Tibial nerve (tissue), 3 donors: ENCODE measurements around the gene ANKS6.

Source experiments
- CTCF ChIP-seq, 5 experiments: fragments of 200-600 bp in 3 of 5; fragments of 450-650 bp in 2 of 5; sonication (generic) in 3 of 5; IDR thresholded peaks; one replicate each; pipeline ENCODE4 v1.5.1; 2016 to 2019; ENCODE audit warnings: antibody characterized with exemption in 5 of 5, mild to moderate bottlenecking in 3 of 5, moderate library complexity in 2 of 5
- POLR2A ChIP-seq, 2 donors: fragments of 450-650 bp; IDR thresholded peaks; one replicate each; pipeline ENCODE4 v1.6.1; 2017; ENCODE audit warnings: antibody characterized with exemption in 2 of 2, mild to moderate bottlenecking in 2 of 2, moderate library complexity in 2 of 2

GRCh38 chr9:98837516-98837915, 41.2 kb upstream of the ANKS6 start:
- TF ChIP-seq POLR2A (IDR thresholded peaks at IDR 0.05): no peak
- no peak for TF ChIP-seq CTCF (IDR thresholded peaks at IDR 0.05)
